GM19467 (cell line): Measurements from ENCODE around the gene PRH1.

Experiments used
- ATAC-seq: cut with Tn5 transposase; IDR thresholded peaks from one replicate; pipeline ENCODE4 v1.9.1; 2021; ENCODE audit warnings: mild to moderate bottlenecking, moderate library complexity; ENCODE audit not compliant: unreplicated experiment

Gene PRH1

DNA sequence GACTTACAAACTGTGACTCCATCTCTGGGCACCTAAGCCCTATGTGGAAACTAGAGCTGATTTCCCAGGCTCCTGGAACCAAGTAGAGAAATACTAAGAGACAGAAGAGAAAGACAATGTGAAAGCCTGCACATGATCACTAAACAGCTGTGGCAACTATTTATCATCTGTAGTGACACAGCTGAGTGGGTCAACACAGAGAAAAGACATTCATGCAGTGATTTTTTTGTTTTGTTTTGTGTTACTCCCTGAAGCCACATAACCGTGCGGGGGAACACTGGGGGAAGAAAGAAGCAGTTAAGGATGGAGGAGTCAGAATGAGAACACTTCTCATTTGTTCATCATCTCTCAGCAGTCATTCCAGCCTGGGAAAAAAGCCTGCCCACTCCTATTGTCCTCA lies 36.3 kb downstream of the PRH1 start:
- no peak for ATAC-seq

DNA sequence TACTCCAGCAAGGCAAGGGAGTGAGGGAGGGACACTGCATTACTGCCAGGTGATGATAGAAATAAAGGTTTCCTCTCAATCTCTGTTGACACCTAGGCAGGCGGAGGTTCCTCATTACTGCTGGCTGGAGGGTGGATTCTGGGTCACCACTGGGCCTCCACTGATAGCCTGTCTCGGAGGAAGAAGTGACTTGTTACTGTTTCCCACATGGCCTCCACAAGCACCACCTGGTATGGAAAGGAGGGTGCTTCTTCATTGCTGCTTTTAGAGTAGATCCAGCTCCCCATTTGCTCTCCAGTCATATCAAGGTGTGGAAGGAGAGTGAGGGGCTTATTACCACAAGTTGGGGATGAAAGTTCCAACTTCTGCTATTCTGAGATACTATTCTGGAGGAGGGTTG lies 41.2 kb downstream of the PRH1 start:
- ATAC-seq, result no peak

DNA sequence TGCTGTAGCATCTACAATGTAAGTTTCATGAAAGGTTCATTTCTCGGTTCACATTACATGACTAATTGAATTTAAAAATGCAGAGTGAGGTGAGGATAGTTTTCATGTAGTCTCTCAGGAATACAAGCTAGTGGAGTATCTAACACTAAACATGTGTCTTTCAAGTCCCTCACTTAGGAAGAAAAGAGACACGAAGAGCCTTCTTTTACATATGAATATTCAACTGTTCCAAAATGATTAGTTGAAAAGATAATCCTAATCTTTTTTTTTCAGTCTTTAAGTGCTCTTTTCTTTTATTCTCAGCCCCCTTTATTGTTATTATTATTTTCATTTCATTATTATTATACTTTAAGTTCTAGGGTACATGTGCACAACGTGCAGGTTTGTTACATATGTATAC lies 45.6 kb downstream of the PRH1 start:
- no peak for ATAC-seq
